Fibroblast of lung (primary cell): ENCODE measurements around the gene CDC42EP2.

Experiments
- CTCF ChIP-seq, 2 donors: IDR thresholded peaks in 1 of 2; conservative IDR thresholded peaks in 1 of 2; 1 replicate in 1 of 2; 2 replicates in 1 of 2; pipeline ENCODE4 v1.5.1; 2011 to 2012; ENCODE audit warnings: low read length in 2 of 2, control low read depth in 1 of 2, inconsistent platforms in 1 of 2, low read depth in 1 of 2, mild to moderate bottlenecking in 1 of 2
- EZH2 ChIP-seq: IDR thresholded peaks from 2 replicates; pipeline ENCODE4 v1.5.1; 2012; ENCODE audit warnings: low read length, control low read depth, mild to moderate bottlenecking; ENCODE audit errors: missing control alignments

GRCh38 chr11:65305501-65306268 lies 9.0 kb upstream of the CDC42EP2 start:
- TF ChIP-seq CTCF (conservative IDR thresholded peaks at IDR 0.05 in 1 of 2, IDR thresholded peaks at IDR 0.05 in 1 of 2; ENCODE audit: low read depth in 1 of 2, low read length in 2 of 2) (no peak), EZH2 (no peak)
